Measurements from ENCODE around the gene HNRNPA2B1. TPM values are rescaled to one million over a fixed set of nuclear protein-coding genes. Genes with fewer than 3 reads are reported as not detected.
"Not testable (repeated sequence)": the region's sequence is repeated elsewhere in the genome, so short reads cannot be mapped to it uniquely, and the experiment has no call there.

HNRNPA2B1 gene
- total RNA-seq, 3 donors from 2014 or later = 345 to 441 (median 379) TPM

- DNase-seq (no peak), ATAC-seq (peak; percentile 2)
- H3K9me3 ChIP-seq = no peaks in the 10 kb centered on the region
- H3K36me3 ChIP-seq (ENCODE audit: low read depth) = peaks cover 15% of the 10 kb centered on the region
- H3K4me3 ChIP-seq = no peak overlapping the region
- intact Hi-C loops (cut with DNase I, micrococcal nuclease) = no loop called here
- no peak for TF ChIP-seq CTCF (IDR thresholded peaks at IDR 0.05)
- peaks cover 16% of the 10 kb centered on the region for H3K4me1 ChIP-seq (ENCODE audit: low read depth)
Measured at GRCh38 chr7:26188206-26188956, 12.2 kb downstream of the HNRNPA2B1 start.

- H3K4me1 ChIP-seq (ENCODE audit: low read depth) = peaks cover 8% of the 10 kb centered on the region
- no peak for TF ChIP-seq CTCF (IDR thresholded peaks at IDR 0.05)
- no peak for DNase-seq
- no peak overlapping the region for H3K4me3 ChIP-seq
- intact Hi-C loops (cut with DNase I, micrococcal nuclease) = no loop called here
- peak; percentile 13 for ATAC-seq
- peaks cover 14% of the 10 kb centered on the region for H3K36me3 ChIP-seq (ENCODE audit: low read depth)
- no peaks in the 10 kb centered on the region for H3K9me3 ChIP-seq
Measured at GRCh38 chr7:26187380-26188205, 13.0 kb downstream of the HNRNPA2B1 start.

- ATAC-seq (no peak), DNase-seq (no peak)
- no peak for TF ChIP-seq CTCF (IDR thresholded peaks at IDR 0.05)
- Histone ChIP-seq H3K9me3 (no peaks in the 10 kb centered on the region), H3K36me3 (ENCODE audit: low read depth) (peaks cover 8% of the 10 kb centered on the region), H3K4me3 (no peak overlapping the region), H3K4me1 (ENCODE audit: low read depth) (peaks cover 6% of the 10 kb centered on the region)
- intact Hi-C loops (cut with DNase I, micrococcal nuclease) = no loop called here
Measured at GRCh38 chr7:26186364-26187311, 13.9 kb downstream of the HNRNPA2B1 start.

GRCh38 chr7:26185844-26186180 lies 14.7 kb downstream of the HNRNPA2B1 start:
- intact Hi-C loops (cut with DNase I, micrococcal nuclease) = no loop called here
- peaks cover 6% of the 10 kb centered on the region for H3K4me1 ChIP-seq (ENCODE audit: low read depth)
- ATAC-seq (no peak), DNase-seq (no peak)
- no peak overlapping the region for H3K4me3 ChIP-seq
- no peaks in the 10 kb centered on the region for H3K9me3 ChIP-seq
- H3K36me3 ChIP-seq (ENCODE audit: low read depth) = peaks cover 4% of the 10 kb centered on the region
- no peak for TF ChIP-seq CTCF (IDR thresholded peaks at IDR 0.05)

- Histone ChIP-seq H3K9me3 (no peaks in the 10 kb centered on the region), H3K4me3 (no peak overlapping the region), H3K36me3 (ENCODE audit: low read depth) (peaks cover 4% of the 10 kb centered on the region), H3K4me1 (ENCODE audit: low read depth) (peaks cover 1% of the 10 kb centered on the region)
- intact Hi-C loops (cut with DNase I, micrococcal nuclease) = no loop called here
- no peak for TF ChIP-seq CTCF (IDR thresholded peaks at IDR 0.05)
- DNase-seq = no peak
- no peak for ATAC-seq
Measured at GRCh38 chr7:26185131-26185843, 15.3 kb downstream of the HNRNPA2B1 start.

GRCh38 chr7:26184281-26185101 lies 16.1 kb downstream of the HNRNPA2B1 start:
- intact Hi-C loops (cut with DNase I, micrococcal nuclease); DNase-seq; H3K9me3 ChIP-seq; H3K36me3 ChIP-seq (ENCODE audit: low read depth); H3K4me3 ChIP-seq; ATAC-seq; H3K4me1 ChIP-seq (ENCODE audit: low read depth): not testable (repeated sequence)

All from mucosa of descending colon (tissue), 3 donors.